H1 (cell line): ENCODE data around the gene CDC27.

Experiments used
- EP300 ChIP-seq, 2 experiments: IDR thresholded peaks; 1 replicate in 1 of 2; 2 replicates in 1 of 2; pipeline ENCODE4 v1.6.1; 2011 to 2012; ENCODE audit warnings: low read depth in 2 of 2, low read length in 2 of 2, mild to moderate bottlenecking in 2 of 2, borderline replicate concordance in 1 of 2, inconsistent platforms in 1 of 2, moderate library complexity in 1 of 2
- JUN ChIP-seq: IDR thresholded peaks from 2 replicates; pipeline ENCODE4 v1.6.1; 2011; ENCODE audit warnings: low read depth, mild to moderate bottlenecking, improper control_type of control experiment, low read length
- POLR2A ChIP-seq, 2 experiments: IDR thresholded peaks; 1 replicate in 1 of 2; 2 replicates in 1 of 2; pipeline ENCODE4 v1.6.1; 2011; ENCODE audit warnings: low read depth in 2 of 2, low read length in 2 of 2, mild to moderate bottlenecking in 2 of 2; ENCODE audit errors: control extremely low read depth in 1 of 2
- POLR2AphosphoS5 ChIP-seq: IDR thresholded peaks from 2 replicates; pipeline ENCODE4 v1.6.1; 2011; ENCODE audit warnings: low read depth, low read length
- RAD21 ChIP-seq, 2 experiments: IDR thresholded peaks in 1 of 2; conservative IDR thresholded peaks in 1 of 2; 2 replicates each; pipeline ENCODE4 v1.6.1; 2011; ENCODE audit warnings: low read depth in 2 of 2, low read length in 2 of 2, improper control_type of control experiment in 1 of 2, inconsistent platforms in 1 of 2, mild to moderate bottlenecking in 1 of 2, moderate library complexity in 1 of 2
- SP1 ChIP-seq: IDR thresholded peaks from 2 replicates; pipeline ENCODE4 v1.6.1; 2011; ENCODE audit warnings: low read depth, low read length
- YY1 ChIP-seq: IDR thresholded peaks from 2 replicates; pipeline ENCODE4 v1.6.1; 2011; ENCODE audit warnings: low read depth, mild to moderate bottlenecking, low read length
- TF ChIP-seq, protein P1 (sequence below): IDR thresholded peaks from 2 replicates; pipeline ENCODE4 v1.6.1; 2012; ENCODE audit warnings: low read length, inconsistent platforms
- TF ChIP-seq, protein P2 (sequence below), 3 experiments: IDR thresholded peaks; 1 replicate in 2 of 3; 2 replicates in 1 of 3; pipeline versions ENCODE4 v1.5.1 to v1.6.1; 2011; ENCODE audit warnings: low read length in 3 of 3, mild to moderate bottlenecking in 3 of 3, inconsistent platforms in 2 of 3, low read depth in 1 of 3, moderate library complexity in 1 of 3; ENCODE audit not compliant: insufficient read depth in 1 of 3; ENCODE audit errors: control extremely low read depth in 1 of 3

DNA sequence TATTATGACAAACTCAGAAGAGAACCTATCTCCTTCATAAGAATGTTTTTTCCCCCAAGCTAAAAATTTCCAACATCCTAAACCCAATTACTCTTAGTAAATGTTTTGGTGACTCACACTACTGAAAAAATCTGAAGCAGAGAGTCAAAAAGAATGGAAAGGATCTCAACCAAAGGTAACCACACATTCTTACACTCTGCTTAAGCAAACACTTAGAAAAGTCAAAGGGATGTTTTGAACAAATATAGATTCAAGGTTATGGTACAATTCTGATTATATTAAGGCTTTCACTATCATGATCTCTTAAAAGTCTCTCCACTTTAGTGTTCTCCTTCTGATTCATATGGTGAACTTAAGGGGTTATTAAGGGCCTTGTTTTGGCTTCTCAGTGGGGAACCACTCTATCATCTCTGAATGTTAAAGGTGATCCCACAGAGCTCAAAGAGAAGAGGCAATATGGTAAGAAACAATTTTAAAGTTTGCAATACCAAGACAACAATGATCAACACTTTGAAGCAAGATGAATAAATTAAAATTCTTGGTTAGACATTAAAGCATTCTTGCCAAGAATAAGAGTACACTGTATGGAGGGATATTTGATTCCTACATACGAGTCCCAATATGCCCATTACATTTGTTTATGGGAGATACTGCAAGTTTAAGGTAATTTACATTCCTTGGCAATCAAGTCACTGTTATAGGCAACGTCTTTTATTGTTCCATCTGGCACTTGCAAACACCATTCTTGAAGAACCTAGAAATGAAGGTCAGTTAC lies 69.2 kb downstream of the CDC27 start:
- no peak for TF ChIP-seq JUN
- TF ChIP-seq, protein P1, sequence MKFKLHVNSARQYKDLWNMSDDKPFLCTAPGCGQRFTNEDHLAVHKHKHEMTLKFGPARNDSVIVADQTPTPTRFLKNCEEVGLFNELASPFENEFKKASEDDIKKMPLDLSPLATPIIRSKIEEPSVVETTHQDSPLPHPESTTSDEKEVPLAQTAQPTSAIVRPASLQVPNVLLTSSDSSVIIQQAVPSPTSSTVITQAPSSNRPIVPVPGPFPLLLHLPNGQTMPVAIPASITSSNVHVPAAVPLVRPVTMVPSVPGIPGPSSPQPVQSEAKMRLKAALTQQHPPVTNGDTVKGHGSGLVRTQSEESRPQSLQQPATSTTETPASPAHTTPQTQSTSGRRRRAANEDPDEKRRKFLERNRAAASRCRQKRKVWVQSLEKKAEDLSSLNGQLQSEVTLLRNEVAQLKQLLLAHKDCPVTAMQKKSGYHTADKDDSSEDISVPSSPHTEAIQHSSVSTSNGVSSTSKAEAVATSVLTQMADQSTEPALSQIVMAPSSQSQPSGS, result no peak
- no peak for TF ChIP-seq EP300 (IDR thresholded peaks at IDR 0.05; ENCODE audit: borderline replicate concordance in 1 of 2, low read depth in 2 of 2, low read length in 2 of 2)
- TF ChIP-seq, protein P2, sequence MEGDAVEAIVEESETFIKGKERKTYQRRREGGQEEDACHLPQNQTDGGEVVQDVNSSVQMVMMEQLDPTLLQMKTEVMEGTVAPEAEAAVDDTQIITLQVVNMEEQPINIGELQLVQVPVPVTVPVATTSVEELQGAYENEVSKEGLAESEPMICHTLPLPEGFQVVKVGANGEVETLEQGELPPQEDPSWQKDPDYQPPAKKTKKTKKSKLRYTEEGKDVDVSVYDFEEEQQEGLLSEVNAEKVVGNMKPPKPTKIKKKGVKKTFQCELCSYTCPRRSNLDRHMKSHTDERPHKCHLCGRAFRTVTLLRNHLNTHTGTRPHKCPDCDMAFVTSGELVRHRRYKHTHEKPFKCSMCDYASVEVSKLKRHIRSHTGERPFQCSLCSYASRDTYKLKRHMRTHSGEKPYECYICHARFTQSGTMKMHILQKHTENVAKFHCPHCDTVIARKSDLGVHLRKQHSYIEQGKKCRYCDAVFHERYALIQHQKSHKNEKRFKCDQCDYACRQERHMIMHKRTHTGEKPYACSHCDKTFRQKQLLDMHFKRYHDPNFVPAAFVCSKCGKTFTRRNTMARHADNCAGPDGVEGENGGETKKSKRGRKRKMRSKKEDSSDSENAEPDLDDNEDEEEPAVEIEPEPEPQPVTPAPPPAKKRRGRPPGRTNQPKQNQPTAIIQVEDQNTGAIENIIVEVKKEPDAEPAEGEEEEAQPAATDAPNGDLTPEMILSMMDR (IDR thresholded peaks at IDR 0.05; ENCODE audit: control extremely low read depth in 1 of 3, insufficient read depth in 1 of 3, low read depth in 1 of 3, low read length in 3 of 3), result no peak
- TF ChIP-seq RAD21 (IDR thresholded peaks at IDR 0.05 in 1 of 2, conservative IDR thresholded peaks at IDR 0.05 in 1 of 2; ENCODE audit: low read depth in 2 of 2, low read length in 2 of 2), result no peak
- no peak for TF ChIP-seq YY1
- no peak for TF ChIP-seq SP1
- no peak for TF ChIP-seq POLR2AphosphoS5
- TF ChIP-seq POLR2A (IDR thresholded peaks at IDR 0.05; ENCODE audit: control extremely low read depth in 1 of 2, low read depth in 2 of 2, low read length in 2 of 2), result no peak
